A549 (cell line): Measurements from ENCODE around the gene EXOSC3. TPM values are rescaled to one million over a fixed set of nuclear protein-coding genes. Genes with fewer than 3 reads are reported as not detected.

Source experiments
- ATAC-seq, 2 experiments: fragments of 200-7000 bp in 1 of 2; fragments of >200 bp in 1 of 2; cut with Nextera tagmentation in 1 of 2; cut with Tn5 transposase in 1 of 2; 3 replicates each; pipeline versions ENCODE4 v1.8.0 to v1.9.1; 2018 to 2020; ENCODE audit warnings: mild to moderate bottlenecking in 1 of 2, moderate library complexity in 1 of 2
- CTCF ChIA-PET: fragments of 300-600 bp; sonication (Branson Sonifier 250); formaldehyde crosslinking; extraction: SDS; loops from one replicate; lab custom pipeline; 2021; ENCODE audit warnings: antibody characterized with exemption, inconsistent platforms; lab: Yijun Ruan, JAX
- POLR2A ChIA-PET: fragments of 350-600 bp; formaldehyde crosslinking; extraction: SDS; loops from one replicate; lab custom pipeline; 2021; ENCODE audit warnings: antibody characterized with exemption, inconsistent platforms; lab: Yijun Ruan, JAX
- DNase-seq, 2 experiments: peaks; one replicate each; pipeline versions ENCODE4 v3.0.0 to v3.0.0-alpha.2; 2011 to 2016; ENCODE audit warnings: low read depth in 1 of 2, low spot score in 1 of 2
- FAIRE-seq: peaks from 2 replicates; lab custom pipeline; 2011; peaks lifted over from hg19 to GRCh38; lab: Jason Lieb, UNC
- H3K27ac ChIP-seq, 2 experiments: fragments of >200 bp; sonication (Bioruptor Twin); formaldehyde crosslinking; 3 replicates each; pipeline ENCODE4 v1.5.1; 2016 to 2017
- H3K4me1 ChIP-seq: fragments of >200 bp; sonication (Bioruptor Twin); formaldehyde crosslinking; 3 replicates; pipeline ENCODE4 v1.6.1; 2016
- H3K4me2 ChIP-seq: fragments of >200 bp; sonication (Bioruptor Twin); formaldehyde crosslinking; 3 replicates; pipeline ENCODE4 v1.6.1; 2016
- H3K4me3 ChIP-seq: fragments of >200 bp; sonication (Bioruptor Twin); formaldehyde crosslinking; 3 replicates; pipeline ENCODE4 v1.5.1; 2016
- H3K9me3 ChIP-seq: fragments of >200 bp; sonication (Bioruptor Twin); formaldehyde crosslinking; 3 replicates; pipeline ENCODE4 v1.6.1; 2016
- BHLHE40 ChIP-seq: IDR thresholded peaks from 2 replicates; pipeline ENCODE4 v1.6.1; 2012; ENCODE audit warnings: low read depth, low read length, inconsistent platforms
- CBX8 ChIP-seq: fragments of 200-600 bp; sonication (generic); IDR thresholded peaks from 2 replicates; pipeline ENCODE4 v1.6.1; 2016
- CEBPB ChIP-seq, 2 experiments: fragments of >200 bp in 1 of 2; sonication (Bioruptor Twin) in 1 of 2; formaldehyde crosslinking in 1 of 2; IDR thresholded peaks; 2 replicates each; pipeline ENCODE4 v1.6.1; 2012 to 2016
- CHD2 ChIP-seq: fragments of 150-350 bp; IDR thresholded peaks from 2 replicates; pipeline ENCODE4 v1.6.1; 2014; ENCODE audit warnings: low read length; ENCODE audit not compliant: partially characterized antibody
- EHMT2 ChIP-seq: fragments of 200-600 bp; sonication (generic); IDR thresholded peaks from 2 replicates; pipeline ENCODE4 v1.6.1; 2016; ENCODE audit warnings: antibody characterized with exemption, low read depth, mild to moderate bottlenecking, moderate library complexity
- ESRRA ChIP-seq: fragments of 150-350 bp; IDR thresholded peaks from 2 replicates; pipeline ENCODE4 v1.6.1; 2014; ENCODE audit warnings: mild to moderate bottlenecking, low read length, borderline replicate concordance
- FOXS1 ChIP-seq: fragments of 250-450 bp; sonication (Bioruptor Pico); IDR thresholded peaks from 2 replicates; pipeline ENCODE4 v1.5.0; 2020; ENCODE audit warnings: mild to moderate bottlenecking, moderate library complexity
- GATA3 ChIP-seq: IDR thresholded peaks from 2 replicates; pipeline ENCODE4 v1.6.1; 2012; ENCODE audit warnings: borderline replicate concordance
- HDAC2 ChIP-seq: fragments of 200-600 bp; sonication (generic); IDR thresholded peaks from 2 replicates; pipeline ENCODE4 v1.6.1; 2016
- HMGXB4 ChIP-seq: fragments of 250-450 bp; sonication (Bioruptor Pico); IDR thresholded peaks from 2 replicates; pipeline ENCODE4 v1.5.0; 2021; ENCODE audit warnings: mild to moderate bottlenecking, moderate library complexity, borderline replicate concordance
- JUNB ChIP-seq: fragments of >200 bp; sonication (Bioruptor Twin); formaldehyde crosslinking; IDR thresholded peaks from 2 replicates; pipeline ENCODE4 v1.6.1; 2016
- KDM1A ChIP-seq: fragments of 200-600 bp; sonication (generic); IDR thresholded peaks from 2 replicates; pipeline ENCODE4 v1.6.1; 2016; ENCODE audit warnings: low read depth, mild to moderate bottlenecking
- KDM5A ChIP-seq: fragments of 200-600 bp; sonication (generic); IDR thresholded peaks from 2 replicates; pipeline ENCODE4 v1.6.1; 2016; ENCODE audit warnings: antibody characterized with exemption, mild to moderate bottlenecking
- MAFK ChIP-seq: fragments of 450-650 bp; IDR thresholded peaks from 2 replicates; pipeline ENCODE4 v1.6.1; 2014; ENCODE audit not compliant: partially characterized antibody
- NR3C1 ChIP-seq: fragments of >200 bp; sonication (Bioruptor Twin); formaldehyde crosslinking; IDR thresholded peaks from 3 replicates; pipeline ENCODE4 v1.6.1; 2017
- POLR2AphosphoS2 ChIP-seq: conservative IDR thresholded peaks from 2 replicates; pipeline ENCODE4 v1.6.1; 2012; ENCODE audit warnings: low read length, improper control_type of control experiment, inconsistent platforms
- RAD21 ChIP-seq, 2 experiments: fragments of >200 bp in 1 of 2; sonication (Bioruptor Twin) in 1 of 2; formaldehyde crosslinking in 1 of 2; IDR thresholded peaks in 1 of 2; conservative IDR thresholded peaks in 1 of 2; 2 replicates in 1 of 2; 3 replicates in 1 of 2; pipeline ENCODE4 v1.6.1; 2012 to 2018; ENCODE audit warnings: inconsistent platforms in 1 of 2
- RCOR1 ChIP-seq: fragments of 150-350 bp; IDR thresholded peaks from 2 replicates; pipeline ENCODE4 v1.6.1; 2014; ENCODE audit warnings: antibody characterized with exemption, low read length, low read depth
- ZC3H11A ChIP-seq: fragments of 450-650 bp; IDR thresholded peaks from 2 replicates; pipeline ENCODE4 v1.6.1; 2014; ENCODE audit warnings: antibody characterized with exemption, mild to moderate bottlenecking
- ZFP36 ChIP-seq: fragments of 450-650 bp; IDR thresholded peaks from 2 replicates; pipeline ENCODE4 v1.6.1; 2014; ENCODE audit warnings: borderline replicate concordance; ENCODE audit not compliant: partially characterized antibody
- ZSCAN20 ChIP-seq: fragments of 250-450 bp; sonication (Bioruptor Pico); IDR thresholded peaks from 2 replicates; pipeline ENCODE4 v1.8.0; 2022; ENCODE audit warnings: mild to moderate bottlenecking, moderate library complexity
- WGBS: methylation state at CpG from one replicate; pipeline ENCODE4 v1.1.6; 2017; ENCODE audit errors: missing lambda C conversion rate; 5-methylcytosine and 5-hydroxymethylcytosine counted together
- polyA plus RNA-seq, 4 experiments: library from polyadenylated mRNA; depleted of rRNA in 3 of 4; stranded (reverse); fragments of >200 nt; fragmentation: RNase III in 1 of 4; extraction: RNeasy Plus Mini Kit Qiagen cat#74134 plus additional on column Dnase treatment in 1 of 4; gene quantifications; 2 replicates in 3 of 4; 3 replicates in 1 of 4; pipeline ENCODE4 v1.2.3, GENCODE V29; 2011 to 2017
- TF ChIP-seq, protein P1 (sequence below): fragments of 200-600 bp; sonication (generic); IDR thresholded peaks from 2 replicates; pipeline ENCODE4 v1.6.1; 2016; ENCODE audit warnings: antibody characterized with exemption, mild to moderate bottlenecking, moderate library complexity
- TF ChIP-seq, protein P2 (sequence below): fragments of 250-450 bp; sonication (Bioruptor Pico); IDR thresholded peaks from 2 replicates; pipeline ENCODE4 v1.5.0; 2020; ENCODE audit warnings: low read depth, mild to moderate bottlenecking, moderate library complexity
- TF ChIP-seq, protein P3 (sequence below): fragments of 150-350 bp; IDR thresholded peaks from 2 replicates; pipeline ENCODE4 v1.6.1; 2014; ENCODE audit warnings: low read depth, mild to moderate bottlenecking, low read length

EXOSC3 gene
- polyA plus RNA-seq, 2 of the 4 experiments (the other 2 are of a cell fraction), result 63.2 to 72.4 TPM

GRCh38 chr9:37776328-37776727 lies 8.5 kb downstream of the EXOSC3 start:
- H3K27ac ChIP-seq, result no peak overlapping the region
- 84% methylated on average over 5 of the region's 5 CpGs for WGBS
- no peak for ATAC-seq
- no peak for TF ChIP-seq ESRRA
- TF ChIP-seq, protein P1, sequence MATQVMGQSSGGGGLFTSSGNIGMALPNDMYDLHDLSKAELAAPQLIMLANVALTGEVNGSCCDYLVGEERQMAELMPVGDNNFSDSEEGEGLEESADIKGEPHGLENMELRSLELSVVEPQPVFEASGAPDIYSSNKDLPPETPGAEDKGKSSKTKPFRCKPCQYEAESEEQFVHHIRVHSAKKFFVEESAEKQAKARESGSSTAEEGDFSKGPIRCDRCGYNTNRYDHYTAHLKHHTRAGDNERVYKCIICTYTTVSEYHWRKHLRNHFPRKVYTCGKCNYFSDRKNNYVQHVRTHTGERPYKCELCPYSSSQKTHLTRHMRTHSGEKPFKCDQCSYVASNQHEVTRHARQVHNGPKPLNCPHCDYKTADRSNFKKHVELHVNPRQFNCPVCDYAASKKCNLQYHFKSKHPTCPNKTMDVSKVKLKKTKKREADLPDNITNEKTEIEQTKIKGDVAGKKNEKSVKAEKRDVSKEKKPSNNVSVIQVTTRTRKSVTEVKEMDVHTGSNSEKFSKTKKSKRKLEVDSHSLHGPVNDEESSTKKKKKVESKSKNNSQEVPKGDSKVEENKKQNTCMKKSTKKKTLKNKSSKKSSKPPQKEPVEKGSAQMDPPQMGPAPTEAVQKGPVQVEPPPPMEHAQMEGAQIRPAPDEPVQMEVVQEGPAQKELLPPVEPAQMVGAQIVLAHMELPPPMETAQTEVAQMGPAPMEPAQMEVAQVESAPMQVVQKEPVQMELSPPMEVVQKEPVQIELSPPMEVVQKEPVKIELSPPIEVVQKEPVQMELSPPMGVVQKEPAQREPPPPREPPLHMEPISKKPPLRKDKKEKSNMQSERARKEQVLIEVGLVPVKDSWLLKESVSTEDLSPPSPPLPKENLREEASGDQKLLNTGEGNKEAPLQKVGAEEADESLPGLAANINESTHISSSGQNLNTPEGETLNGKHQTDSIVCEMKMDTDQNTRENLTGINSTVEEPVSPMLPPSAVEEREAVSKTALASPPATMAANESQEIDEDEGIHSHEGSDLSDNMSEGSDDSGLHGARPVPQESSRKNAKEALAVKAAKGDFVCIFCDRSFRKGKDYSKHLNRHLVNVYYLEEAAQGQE, result no peak
- no peak for TF ChIP-seq CBX8
- TF ChIP-seq EHMT2, result no peak
- TF ChIP-seq, protein P2, sequence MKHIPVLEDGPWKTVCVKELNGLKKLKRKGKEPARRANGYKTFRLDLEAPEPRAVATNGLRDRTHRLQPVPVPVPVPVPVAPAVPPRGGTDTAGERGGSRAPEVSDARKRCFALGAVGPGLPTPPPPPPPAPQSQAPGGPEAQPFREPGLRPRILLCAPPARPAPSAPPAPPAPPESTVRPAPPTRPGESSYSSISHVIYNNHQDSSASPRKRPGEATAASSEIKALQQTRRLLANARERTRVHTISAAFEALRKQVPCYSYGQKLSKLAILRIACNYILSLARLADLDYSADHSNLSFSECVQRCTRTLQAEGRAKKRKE (CRISPR knock-in tag), result no peak
- no peak for TF ChIP-seq HDAC2
- TF ChIP-seq ZSCAN20 (CRISPR knock-in tag), result no peak
- TF ChIP-seq, protein P3, sequence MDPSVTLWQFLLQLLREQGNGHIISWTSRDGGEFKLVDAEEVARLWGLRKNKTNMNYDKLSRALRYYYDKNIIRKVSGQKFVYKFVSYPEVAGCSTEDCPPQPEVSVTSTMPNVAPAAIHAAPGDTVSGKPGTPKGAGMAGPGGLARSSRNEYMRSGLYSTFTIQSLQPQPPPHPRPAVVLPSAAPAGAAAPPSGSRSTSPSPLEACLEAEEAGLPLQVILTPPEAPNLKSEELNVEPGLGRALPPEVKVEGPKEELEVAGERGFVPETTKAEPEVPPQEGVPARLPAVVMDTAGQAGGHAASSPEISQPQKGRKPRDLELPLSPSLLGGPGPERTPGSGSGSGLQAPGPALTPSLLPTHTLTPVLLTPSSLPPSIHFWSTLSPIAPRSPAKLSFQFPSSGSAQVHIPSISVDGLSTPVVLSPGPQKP, result no peak
- TF ChIP-seq BHLHE40, result no peak
- no peak for TF ChIP-seq ZC3H11A
- no peak for TF ChIP-seq ZFP36
- TF ChIP-seq NR3C1, result no peak
- TF ChIP-seq KDM5A, result no peak
- no peak for TF ChIP-seq HMGXB4
- TF ChIP-seq, all 56 proteins: peak for 0
- POLR2A ChIA-PET, result no interaction called here
- no peak overlapping the region for H3K4me2 ChIP-seq
- H3K4me1 ChIP-seq, result no peaks in the 10 kb centered on the region
- CTCF ChIA-PET, result no interaction called here
- FAIRE-seq (no peak), DNase-seq (no peak)
- no peak overlapping the region for H3K4me3 ChIP-seq
- no peaks in the 10 kb centered on the region for H3K9me3 ChIP-seq

- no peak for ATAC-seq
- CTCF ChIA-PET, result interaction anchor here (0.7 to 0.9 kb wide), 2 partner anchors 137 to 200 kb away, joined by 3 to 5 read pairs; partner anchors contain the start of gene FBXO10
Measured at GRCh38 chr9:37775216-37775919, 9.5 kb downstream of the EXOSC3 start.

More at GRCh38 chr9:37775216-37775919, 9.5 kb downstream of the EXOSC3 start:
- no peak for DNase-seq
- Histone ChIP-seq H3K9me3 (no peaks in the 10 kb centered on the region), H3K4me1 (no peaks in the 10 kb centered on the region), H3K4me2 (no peak overlapping the region), H3K4me3 (no peak overlapping the region), H3K27ac (no peak overlapping the region)
- FAIRE-seq, result no peak
- POLR2A ChIA-PET, result interaction anchor here (3.7 kb wide), 1 partner anchor 9 kb away, joined by 23 read pairs; the partner anchor contains the start of gene EXOSC3
- WGBS, result 96% methylated on average over 1 of the region's 1 CpG
- TF ChIP-seq GATA3, result no peak
- TF ChIP-seq ESRRA, result no peak
- no peak for TF ChIP-seq JUNB
- no peak for TF ChIP-seq ZSCAN20 (CRISPR knock-in tag)
- no peak for TF ChIP-seq NR3C1
- TF ChIP-seq, protein P3, result no peak
- TF ChIP-seq CHD2, result no peak
- no peak for TF ChIP-seq RCOR1
- TF ChIP-seq CEBPB (IDR thresholded peaks at IDR 0.05), result no peak
- no peak for TF ChIP-seq POLR2AphosphoS2
- no peak for TF ChIP-seq MAFK
- TF ChIP-seq KDM1A, result no peak
- TF ChIP-seq ZFP36, result no peak
- TF ChIP-seq RAD21 (conservative IDR thresholded peaks at IDR 0.05 in 1 of 2, IDR thresholded peaks at IDR 0.05 in 1 of 2), result no peak
- TF ChIP-seq FOXS1 (CRISPR knock-in tag), result no peak
